Activated CD4-positive, alpha-beta T cell treated with anti-CD3 and anti-CD28 coated beads for 48 hours (primary cell): Measurements from ENCODE around the gene OLFM3.

Experiments
- DNase-seq: peaks from one replicate; pipeline ENCODE4 v3.0.0-alpha.2; 2020

Gene OLFM3

GRCh38 chr1:101841824-101842223, 154.9 kb downstream of the OLFM3 start:
- no peak for DNase-seq

GRCh38 chr1:101835988-101836387, 160.7 kb downstream of the OLFM3 start:
- no peak for DNase-seq

DNA sequence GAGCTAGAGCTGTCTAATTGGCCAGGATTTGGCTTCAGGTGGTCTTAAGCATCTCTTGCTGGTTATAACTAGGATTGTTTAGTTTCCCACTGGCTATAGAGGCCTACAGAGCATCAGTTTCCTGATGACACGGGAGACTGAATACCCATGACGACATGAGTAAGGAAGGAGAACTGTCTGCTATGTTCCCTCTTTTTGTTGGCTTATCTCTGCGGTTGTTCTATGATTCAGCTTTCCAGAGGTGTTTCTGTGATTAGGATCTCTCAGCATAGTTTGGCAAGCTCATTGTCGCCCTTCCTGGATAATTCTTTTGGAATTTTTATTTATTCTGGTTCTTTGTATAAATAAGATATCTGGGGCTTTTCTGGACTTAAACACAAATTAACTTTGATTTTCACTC, 163.4 kb downstream of the OLFM3 start:
- DNase-seq: no peak

DNA sequence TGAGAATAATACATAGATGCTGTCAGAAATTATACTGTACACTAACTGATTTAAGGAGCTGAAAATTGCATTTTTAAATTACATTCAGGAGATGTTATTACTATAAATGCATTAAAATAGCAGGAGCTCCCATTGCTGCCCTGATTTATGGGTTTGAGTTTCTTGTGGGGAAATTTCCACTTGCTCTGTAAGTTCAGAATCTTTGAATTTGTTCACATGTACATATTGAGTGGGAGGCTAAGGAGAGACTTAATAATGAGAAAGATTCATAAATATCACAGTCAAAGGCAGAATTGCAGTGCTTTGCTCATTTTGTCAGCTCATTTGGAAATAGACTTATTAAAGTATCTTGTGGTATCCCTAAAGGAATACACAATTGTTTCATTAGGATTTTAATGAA, 170.3 kb downstream of the OLFM3 start:
- no peak for DNase-seq

GRCh38 chr1:101820071-101820470, 176.7 kb downstream of the OLFM3 start:
- no peak for DNase-seq

DNA sequence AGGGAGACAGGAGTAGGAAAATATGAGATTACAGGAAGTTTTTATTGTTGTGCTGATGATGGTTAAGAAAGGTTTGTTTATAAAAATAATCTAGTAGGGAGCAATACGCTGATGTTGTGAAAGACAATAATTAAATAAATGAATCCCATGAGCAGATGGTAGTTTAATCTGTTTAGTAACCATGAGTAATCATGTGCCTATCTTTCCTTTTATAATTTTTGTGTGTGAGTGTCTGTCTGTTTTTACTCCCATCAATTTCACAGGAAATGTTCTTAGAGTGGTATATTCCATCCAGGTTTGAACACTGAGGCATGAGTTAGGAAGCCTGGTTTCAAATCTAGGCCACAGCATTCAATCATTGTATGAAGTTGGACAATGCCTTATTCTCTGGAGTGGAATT, 180.5 kb downstream of the OLFM3 start:
- DNase-seq: no peak

DNA sequence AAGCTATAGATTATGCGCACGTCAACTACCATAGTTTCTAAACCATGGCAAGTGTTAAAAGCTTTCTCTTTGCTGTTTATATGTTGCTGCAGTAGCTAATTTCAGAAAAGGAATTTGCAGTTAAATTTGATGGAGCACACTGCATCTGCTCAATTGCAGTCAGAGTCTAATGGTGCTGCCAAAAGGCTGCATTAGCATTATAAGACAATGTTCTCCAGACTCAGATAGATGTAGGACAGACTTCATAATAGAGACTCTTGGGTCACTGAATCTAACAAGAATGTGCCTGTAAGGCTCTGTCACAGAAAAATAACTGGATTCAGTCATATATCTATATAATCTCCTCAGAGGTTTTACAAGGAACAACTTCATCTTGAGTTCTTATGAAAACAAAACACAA, 198.3 kb downstream of the OLFM3 start:
- DNase-seq: no peak

DNA sequence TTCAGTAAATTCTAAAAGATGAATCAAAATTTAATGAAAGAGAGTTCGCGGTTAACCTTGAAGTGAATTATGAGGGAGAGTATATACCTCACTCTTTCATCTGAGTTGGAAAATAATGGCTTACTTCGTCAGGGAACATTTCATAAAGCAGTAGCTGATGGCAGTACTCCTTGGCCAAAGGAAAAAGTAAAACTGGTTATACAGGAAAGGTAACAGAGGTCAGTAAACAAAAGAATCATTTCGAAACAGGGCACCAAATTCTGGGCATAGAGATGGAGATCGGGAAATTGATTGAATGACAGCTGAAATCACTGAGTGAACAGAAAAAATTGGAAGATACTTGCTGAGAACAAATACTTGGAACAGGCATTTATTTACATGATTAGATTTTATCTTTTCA, 199.0 kb downstream of the OLFM3 start:
- DNase-seq: no peak

DNA sequence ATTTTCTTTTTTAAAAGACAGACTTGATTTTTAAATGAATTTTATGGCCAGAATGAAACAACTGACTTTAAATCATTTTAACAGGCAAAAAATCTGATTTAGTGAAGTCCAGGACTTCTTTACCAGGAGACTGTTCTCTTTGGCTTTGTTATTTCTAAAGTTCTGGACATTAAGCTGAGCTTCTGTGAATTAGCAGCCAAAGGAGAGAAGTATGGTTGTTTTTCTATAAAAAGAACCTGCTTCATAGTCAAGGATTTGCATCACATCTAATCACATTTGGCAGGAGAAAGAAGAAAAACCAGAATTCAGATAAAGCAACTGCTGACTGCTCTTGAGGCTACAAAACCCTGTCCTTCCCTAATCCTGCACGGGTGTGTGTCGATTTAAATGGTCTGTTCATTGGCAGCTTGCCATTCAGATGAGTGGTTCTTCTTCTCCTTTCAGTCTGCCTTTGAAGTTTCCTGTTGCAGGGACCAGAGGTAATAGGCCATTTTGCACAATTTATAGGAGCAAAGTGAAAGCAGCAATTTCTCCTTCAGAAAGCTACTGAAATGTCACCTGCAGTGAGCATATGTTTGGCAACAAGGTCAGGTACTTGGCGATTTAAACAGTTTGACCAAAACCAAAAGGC, 215.4 kb downstream of the OLFM3 start:
- no peak for DNase-seq

DNA sequence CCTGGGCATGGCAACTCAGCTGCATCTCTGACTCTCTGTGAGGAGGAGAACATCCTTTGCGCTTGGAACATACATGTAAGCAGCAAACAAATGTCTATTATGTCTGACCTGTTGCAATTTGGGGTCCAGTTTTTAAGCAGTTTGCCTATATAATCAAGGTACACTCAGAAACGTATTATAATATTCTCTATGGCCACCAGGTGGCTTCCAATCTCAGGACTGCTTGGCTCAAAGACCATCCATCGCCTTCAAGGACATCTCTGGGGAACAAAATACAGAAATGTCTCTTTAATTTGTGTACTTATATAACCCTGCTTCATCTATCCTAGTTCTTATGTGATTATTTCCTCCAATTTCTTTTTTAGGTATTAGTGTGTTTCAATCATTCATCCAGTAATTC, 227.2 kb downstream of the OLFM3 start:
- no peak for DNase-seq

DNA sequence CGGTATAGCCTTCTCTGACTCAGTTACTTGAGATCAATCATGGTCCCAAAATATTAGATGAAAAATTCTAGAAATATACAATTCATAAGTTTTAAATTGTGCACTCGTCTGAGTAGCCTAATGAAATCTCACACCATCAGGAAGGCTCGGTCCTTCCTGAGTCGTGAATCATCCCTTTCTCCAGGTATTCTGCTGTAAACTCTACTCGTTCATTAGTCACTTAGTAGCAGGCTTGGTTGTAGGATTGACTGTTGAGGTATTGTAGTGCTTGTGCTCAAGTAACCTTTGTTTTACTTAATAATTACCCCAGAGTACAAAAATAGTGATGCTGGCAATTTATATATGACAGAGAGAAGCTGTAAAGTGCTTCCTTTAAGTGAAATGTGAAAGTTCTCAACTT, 238.7 kb downstream of the OLFM3 start:
- no peak for DNase-seq

DNA sequence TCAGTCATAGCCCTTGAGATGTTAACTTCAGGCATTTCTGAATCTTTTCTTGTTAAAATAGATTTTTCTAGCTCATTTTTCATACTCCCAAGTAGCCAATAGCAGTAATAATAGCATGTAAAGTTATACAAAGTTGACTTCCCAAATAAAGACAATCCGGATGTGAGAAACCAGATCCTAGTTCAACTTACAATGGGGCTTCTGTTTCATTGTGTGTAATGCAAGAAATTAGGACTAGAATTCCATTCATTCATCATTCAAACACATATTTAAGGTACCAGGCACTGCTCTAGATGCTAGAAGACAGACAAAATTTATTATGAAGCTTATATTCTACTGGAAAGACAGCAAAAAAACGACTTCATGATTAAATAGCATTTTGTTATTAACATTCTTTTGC, 240.3 kb downstream of the OLFM3 start:
- DNase-seq: no peak
